ENCODE results near the gene SHLD1.

The SHLD1 gene

GRCh38 chr20:5831539-5832237 lies 81.5 kb downstream of the SHLD1 start:
- TF ChIP-seq CTCF (IDR thresholded peaks at IDR 0.05; ENCODE audit: insufficient read depth, low read length, missing control alignments): no peak
- DNase-seq (ENCODE audit: low read depth, low spot score): no peak
- H3K4me3 ChIP-seq (ENCODE audit: low read depth, low read length): no peak overlapping the region
- CTCF ChIA-PET: interaction anchor here (1.6 kb wide), 1 partner anchor 51 kb away, joined by 3 read pairs; no protein-coding TSS in a partner anchor
- POLR2A ChIA-PET: no interaction called here

- ChIA-PET CTCF (no interaction called here), POLR2A (no interaction called here)
These were observed 83.2 kb downstream of the SHLD1 start for GRCh38 chr20:5833309-5833941.

GRCh38 chr20:5834436-5835005 lies 84.3 kb downstream of the SHLD1 start:
- DNase-seq (ENCODE audit: low read depth, low spot score): no peak
- H3K4me3 ChIP-seq (ENCODE audit: low read depth, low read length): no peak overlapping the region
- CTCF ChIA-PET: interaction anchor here (0.9 kb wide), 1 partner anchor 244 kb away, joined by 3 read pairs; no protein-coding TSS in a partner anchor
- no peak for TF ChIP-seq CTCF (IDR thresholded peaks at IDR 0.05; ENCODE audit: insufficient read depth, low read length, missing control alignments)
- POLR2A ChIA-PET: no interaction called here

More at GRCh38 chr20:5833309-5833941, 83.2 kb downstream of the SHLD1 start:
- no peak for DNase-seq (ENCODE audit: low read depth, low spot score)
- no peak for TF ChIP-seq CTCF (IDR thresholded peaks at IDR 0.05; ENCODE audit: insufficient read depth, low read length, missing control alignments)
- H3K4me3 ChIP-seq (ENCODE audit: low read depth, low read length): no peak overlapping the region

GRCh38 chr20:5835321-5835821 lies 85.2 kb downstream of the SHLD1 start:
- no peak for DNase-seq (ENCODE audit: low read depth, low spot score)
- no peak overlapping the region for H3K4me3 ChIP-seq (ENCODE audit: low read depth, low read length)
- TF ChIP-seq CTCF (IDR thresholded peaks at IDR 0.05; ENCODE audit: insufficient read depth, low read length, missing control alignments): no peak
- POLR2A ChIA-PET: no interaction called here
- CTCF ChIA-PET: interaction anchor here (0.6 to 1.3 kb wide), 3 partner anchors 9 to 387 kb away, joined by 3 read pairs; no protein-coding TSS in a partner anchor

GRCh38 chr20:5835871-5836270 lies 85.7 kb downstream of the SHLD1 start:
- POLR2A ChIA-PET: no interaction called here
- CTCF ChIA-PET: interaction anchor here (0.6 to 1.3 kb wide), 2 partner anchors 10 to 387 kb away, joined by 3 read pairs; no protein-coding TSS in a partner anchor
- no peak for TF ChIP-seq CTCF (IDR thresholded peaks at IDR 0.05; ENCODE audit: insufficient read depth, low read length, missing control alignments)
- DNase-seq (ENCODE audit: low read depth, low spot score): no peak
- H3K4me3 ChIP-seq (ENCODE audit: low read depth, low read length): no peak overlapping the region

GRCh38 chr20:5836569-5836968 lies 86.4 kb downstream of the SHLD1 start:
- no peak for DNase-seq (ENCODE audit: low read depth, low spot score)
- no peak overlapping the region for H3K4me3 ChIP-seq (ENCODE audit: low read depth, low read length)
- CTCF ChIA-PET: interaction anchor here (1.3 kb wide), 1 partner anchor 388 kb away, joined by 3 read pairs; no protein-coding TSS in a partner anchor
- no peak for TF ChIP-seq CTCF (IDR thresholded peaks at IDR 0.05; ENCODE audit: insufficient read depth, low read length, missing control alignments)
- POLR2A ChIA-PET: no interaction called here

Data from AG04449 (cell line).